ENCODE results near the gene MPI.
A peak's percentile ranks its signal among the peaks of the same experiment; 100 is the strongest.
"Not testable (repeated sequence)": the region's sequence is repeated elsewhere in the genome, so short reads cannot be mapped to it uniquely, and the experiment has no call there.

MPI gene

DNA sequence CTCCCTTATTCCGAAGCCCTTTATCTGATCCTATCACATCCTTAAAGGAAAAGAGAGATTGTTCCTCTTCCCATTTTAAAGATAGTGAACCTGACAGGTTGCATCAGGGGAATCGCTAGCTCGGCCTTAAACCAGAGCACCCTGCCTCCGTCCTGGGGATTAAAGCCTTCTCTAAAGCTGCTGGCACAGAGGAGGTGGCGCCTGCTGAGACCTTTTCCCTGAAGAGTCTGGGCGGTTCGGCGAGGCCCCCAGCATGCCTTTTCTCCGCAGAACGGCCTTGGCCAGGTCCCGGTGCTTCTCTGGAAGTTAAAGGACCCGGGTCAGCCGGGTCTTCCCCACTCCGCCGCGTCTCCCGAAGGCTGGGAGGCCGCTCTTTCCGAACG is 16.2 kb downstream of the MPI start:
- H3K9ac ChIP-seq (ENCODE audit: insufficient read length, low read depth): peak overlapping the region; percentile 96
- peaks cover 3% of the 10 kb centered on the region for H3K4me1 ChIP-seq (ENCODE audit: insufficient read depth, insufficient read length)
- peak overlapping the region; percentile 86 for H3K4me3 ChIP-seq (ENCODE audit: insufficient read length, low read depth)
- peaks cover 44% of the 10 kb centered on the region for H3K36me3 ChIP-seq (ENCODE audit: insufficient read depth, insufficient read length, low read length)
- DNase-seq (ENCODE audit: low read depth, low spot score): no peak
- H3K27me3 ChIP-seq (ENCODE audit: insufficient read depth, insufficient read length): no peaks in the 10 kb centered on the region
- no peaks in the 10 kb centered on the region for H3K9me3 ChIP-seq (ENCODE audit: insufficient read depth, low read length)
- TF ChIP-seq ZNF274 (IDR thresholded peaks at IDR 0.05; ENCODE audit: low read depth, low read length): no peak
- TF ChIP-seq YY1 (IDR thresholded peaks at IDR 0.05; ENCODE audit: insufficient read depth, insufficient read length): no peak
- no peak for TF ChIP-seq SUZ12 (IDR thresholded peaks at IDR 0.05; ENCODE audit: extremely low read depth, insufficient read depth, insufficient read length)

- peak; percentile 87 for DNase-seq (ENCODE audit: low read depth, low spot score)
- Histone ChIP-seq H3K36me3 (ENCODE audit: insufficient read depth, insufficient read length, low read length) (peaks cover 41% of the 10 kb centered on the region), H3K9ac (ENCODE audit: insufficient read length, low read depth) (peak within 1 kb of the TSS; percentile 96), H3K9me3 (ENCODE audit: insufficient read depth, low read length) (no peaks in the 10 kb centered on the region), H3K27me3 (ENCODE audit: insufficient read depth, insufficient read length) (no peaks in the 10 kb centered on the region), H3K4me3 (ENCODE audit: insufficient read length, low read depth) (peak within 1 kb of the TSS; percentile 86), H3K4me1 (ENCODE audit: insufficient read depth, insufficient read length) (peaks cover 3% of the 10 kb centered on the region)
- TF ChIP-seq ZNF274 (IDR thresholded peaks at IDR 0.05; ENCODE audit: low read depth, low read length): no peak
- no peak for TF ChIP-seq SUZ12 (IDR thresholded peaks at IDR 0.05; ENCODE audit: extremely low read depth, insufficient read depth, insufficient read length)
- peak; percentile 79 for TF ChIP-seq YY1 (IDR thresholded peaks at IDR 0.05; ENCODE audit: insufficient read depth, insufficient read length)
Measured at GRCh38 chr15:74906450-74907162, 16.8 kb downstream of the MPI start, which contains the start of gene FAM219B. Gene FAM219B, minus strand, starts transcription at chr15:74906851. Its CDS starts 51 bp downstream, at chr15:74906800.

- Histone ChIP-seq H3K9me3 (ENCODE audit: insufficient read depth, low read length) (no peaks in the 10 kb centered on the region), H3K4me1 (ENCODE audit: insufficient read depth, insufficient read length) (peaks cover 3% of the 10 kb centered on the region), H3K27me3 (ENCODE audit: insufficient read depth, insufficient read length) (no peaks in the 10 kb centered on the region), H3K36me3 (ENCODE audit: insufficient read depth, insufficient read length, low read length) (peaks cover 41% of the 10 kb centered on the region), H3K9ac (ENCODE audit: insufficient read length, low read depth) (peak overlapping the region; percentile 96), H3K4me3 (ENCODE audit: insufficient read length, low read depth) (peak overlapping the region; percentile 86)
- no peak for TF ChIP-seq ZNF274 (IDR thresholded peaks at IDR 0.05; ENCODE audit: low read depth, low read length)
- no peak for TF ChIP-seq SUZ12 (IDR thresholded peaks at IDR 0.05; ENCODE audit: extremely low read depth, insufficient read depth, insufficient read length)
- TF ChIP-seq YY1 (IDR thresholded peaks at IDR 0.05; ENCODE audit: insufficient read depth, insufficient read length): no peak
- no peak for DNase-seq (ENCODE audit: low read depth, low spot score)
Measured at GRCh38 chr15:74907163-74907870, 17.5 kb downstream of the MPI start.

DNA sequence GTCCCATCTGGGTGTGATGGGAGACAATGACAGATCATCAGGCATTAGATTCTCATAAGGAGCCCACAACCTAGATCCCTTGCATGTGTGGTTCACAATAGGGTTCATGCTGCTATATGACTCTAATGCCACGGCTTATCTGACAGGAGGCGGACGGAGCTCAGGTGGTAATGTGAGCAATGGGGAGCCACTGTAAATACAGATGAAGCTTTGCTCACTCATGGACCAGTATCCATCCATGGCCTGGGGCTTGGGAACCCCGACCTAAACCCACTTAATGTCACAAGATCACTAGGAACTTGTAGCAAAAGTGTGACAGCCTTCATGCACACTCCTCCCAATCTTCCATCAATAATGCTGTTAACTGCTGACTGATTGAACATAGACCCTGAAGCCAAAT is 18.8 kb downstream of the MPI start:
- Histone ChIP-seq H3K36me3 (ENCODE audit: insufficient read depth, insufficient read length, low read length) (peaks cover 38% of the 10 kb centered on the region), H3K4me1 (ENCODE audit: insufficient read depth, insufficient read length) (peaks cover 3% of the 10 kb centered on the region), H3K4me3 (ENCODE audit: insufficient read length, low read depth) (no peak overlapping the region), H3K27me3 (ENCODE audit: insufficient read depth, insufficient read length) (no peaks in the 10 kb centered on the region), H3K9ac (ENCODE audit: insufficient read length, low read depth) (no peak overlapping the region), H3K9me3 (ENCODE audit: insufficient read depth, low read length) (no peaks in the 10 kb centered on the region)
- DNase-seq (ENCODE audit: low read depth, low spot score): no peak
- no peak for TF ChIP-seq ZNF274 (IDR thresholded peaks at IDR 0.05; ENCODE audit: low read depth, low read length)

DNA sequence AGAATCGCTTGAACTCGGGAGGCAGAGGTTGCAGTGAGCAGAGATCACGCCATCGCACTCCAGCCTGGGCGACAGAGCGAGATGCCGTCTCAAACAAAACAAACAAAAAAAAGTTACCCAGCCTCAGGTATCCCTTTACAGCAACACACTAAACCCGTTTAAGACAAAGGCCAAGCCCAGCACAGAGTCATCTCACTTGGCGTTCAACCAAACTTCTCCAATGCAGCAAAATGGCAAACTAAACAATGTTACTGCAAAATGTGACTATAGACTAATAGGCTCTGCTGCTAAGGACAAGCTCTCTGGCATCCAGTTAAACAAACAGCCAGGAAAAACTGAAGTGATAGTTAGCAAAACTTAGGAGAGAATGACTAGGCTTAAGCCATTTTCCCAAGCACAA is 23.2 kb downstream of the MPI start:
- no peak for DNase-seq (ENCODE audit: low read depth, low spot score)
- H3K4me3 ChIP-seq (ENCODE audit: insufficient read length, low read depth): no peak overlapping the region
- H3K9me3 ChIP-seq (ENCODE audit: insufficient read depth, low read length): no peaks in the 10 kb centered on the region
- no peak overlapping the region for H3K9ac ChIP-seq (ENCODE audit: insufficient read length, low read depth)
- no peaks in the 10 kb centered on the region for H3K4me1 ChIP-seq (ENCODE audit: insufficient read depth, insufficient read length)
- no peak for TF ChIP-seq YY1 (IDR thresholded peaks at IDR 0.05; ENCODE audit: insufficient read depth, insufficient read length)
- no peak for TF ChIP-seq ZNF274 (IDR thresholded peaks at IDR 0.05; ENCODE audit: low read depth, low read length)
- TF ChIP-seq SUZ12 (IDR thresholded peaks at IDR 0.05; ENCODE audit: extremely low read depth, insufficient read depth, insufficient read length): no peak
- H3K27me3 ChIP-seq (ENCODE audit: insufficient read depth, insufficient read length): no peaks in the 10 kb centered on the region
- H3K36me3 ChIP-seq (ENCODE audit: insufficient read depth, insufficient read length, low read length): peaks cover 60% of the 10 kb centered on the region

- H3K9ac ChIP-seq (ENCODE audit: insufficient read length, low read depth); H3K4me1 ChIP-seq (ENCODE audit: insufficient read depth, insufficient read length); DNase-seq (ENCODE audit: low read depth, low spot score); H3K27me3 ChIP-seq (ENCODE audit: insufficient read depth, insufficient read length); H3K4me3 ChIP-seq (ENCODE audit: insufficient read length, low read depth); H3K9me3 ChIP-seq (ENCODE audit: insufficient read depth, low read length): not testable (repeated sequence)
- peaks cover 64% of the 10 kb centered on the region for H3K36me3 ChIP-seq (ENCODE audit: insufficient read depth, insufficient read length, low read length)
Measured at GRCh38 chr15:74913799-74914198, 24.0 kb downstream of the MPI start.

GRCh38 chr15:74917676-74918075 is 27.8 kb downstream of the MPI start:
- Histone ChIP-seq H3K36me3 (ENCODE audit: insufficient read depth, insufficient read length, low read length) (peaks cover 78% of the 10 kb centered on the region), H3K9ac (ENCODE audit: insufficient read length, low read depth) (no peak overlapping the region), H3K27me3 (ENCODE audit: insufficient read depth, insufficient read length) (no peaks in the 10 kb centered on the region), H3K9me3 (ENCODE audit: insufficient read depth, low read length) (no peaks in the 10 kb centered on the region), H3K4me3 (ENCODE audit: insufficient read length, low read depth) (no peak overlapping the region), H3K4me1 (ENCODE audit: insufficient read depth, insufficient read length) (no peaks in the 10 kb centered on the region)
- no peak for TF ChIP-seq YY1 (IDR thresholded peaks at IDR 0.05; ENCODE audit: insufficient read depth, insufficient read length)
- TF ChIP-seq SUZ12 (IDR thresholded peaks at IDR 0.05; ENCODE audit: extremely low read depth, insufficient read depth, insufficient read length): no peak
- no peak for TF ChIP-seq ZNF274 (IDR thresholded peaks at IDR 0.05; ENCODE audit: low read depth, low read length)
- DNase-seq (ENCODE audit: low read depth, low spot score): no peak
